Measurements from ENCODE around the gene VWA8. TPM values are rescaled to one million over a fixed set of nuclear protein-coding genes. Genes with fewer than 3 reads are reported as not detected.
A peak's percentile ranks its signal among the peaks of the same experiment; 100 is the strongest.

The VWA8 gene
- total and polyA plus RNA-seq, 2 of the 13 experiments (the other 11 are each of a cell fraction or from before 2014, with no cell fraction given), result 9.1 to 17.3 TPM

- TF ChIP-seq GRHL1 (CRISPR knock-in tag; conservative IDR thresholded peaks at IDR 0.05) (no peak), MXD4 (CRISPR knock-in tag; IDR thresholded peaks at IDR 0.05) (no peak), ZNF773 (CRISPR knock-in tag; IDR thresholded peaks at IDR 0.05; ENCODE audit: borderline replicate concordance) (no peak), SMAD3 (CRISPR knock-in tag; IDR thresholded peaks at IDR 0.05) (peak; percentile 56; the same call in 1 of the 2 replicates), RFX5 (IDR thresholded peaks at IDR 0.05; ENCODE audit: low read depth, low read length) (no peak), HNRNPLL (IDR thresholded peaks at IDR 0.05; ENCODE audit: low read depth, low read length, poor library complexity, severe bottlenecking) (no peak), ZNF776 (CRISPR knock-in tag; IDR thresholded peaks at IDR 0.05) (no peak), ZNF253 (CRISPR knock-in tag; IDR thresholded peaks at IDR 0.05; ENCODE audit: borderline replicate concordance) (no peak), GZF1 (CRISPR knock-in tag; IDR thresholded peaks at IDR 0.05) (no peak), SNAPC4 (CRISPR knock-in tag; IDR thresholded peaks at IDR 0.05) (no peak), GPBP1L1 (CRISPR knock-in tag; IDR thresholded peaks at IDR 0.05) (no peak), SRSF4 (IDR thresholded peaks at IDR 0.05; ENCODE audit: low read depth, low read length, poor library complexity, severe bottlenecking) (no peak), ZNF558 (CRISPR knock-in tag; IDR thresholded peaks at IDR 0.05; ENCODE audit: borderline replicate concordance) (no peak), ARID3A (IDR thresholded peaks at IDR 0.05; ENCODE audit: low read depth, low read length) (0 out of 2 replicates have a peak, but pooled peaks have one; percentile 55), GATAD2A (CRISPR knock-in tag; IDR thresholded peaks at IDR 0.05) (peak; percentile 92), ZNF205 (CRISPR knock-in tag; IDR thresholded peaks at IDR 0.05) (no peak), PHB2 (IDR thresholded peaks at IDR 0.05; ENCODE audit: partially characterized antibody) (no peak), SMARCC2 (IDR thresholded peaks at IDR 0.05) (no peak), RXRB (CRISPR knock-in tag; IDR thresholded peaks at IDR 0.05; ENCODE audit: borderline replicate concordance) (peak; percentile 67), HHEX (CRISPR knock-in tag; IDR thresholded peaks at IDR 0.05) (no peak), MAZ (IDR thresholded peaks at IDR 0.05; ENCODE audit: borderline replicate concordance, low read depth, low read length) (no peak), MAZ (CRISPR knock-in tag; IDR thresholded peaks at IDR 0.05; ENCODE audit: low read depth) (no peak), TP53 (CRISPR knock-in tag; conservative IDR thresholded peaks at IDR 0.05) (no peak)
Observed at GRCh38 chr13:41606646-41607045, 354.3 kb downstream of the VWA8 start (continued).
